Activated T-cell treated with anti-CD3 and anti-CD28 coated beads for 1 hour (primary cell): ENCODE measurements around the gene CLHC1.

Experiments used
- DNase-seq: peaks from one replicate; pipeline ENCODE4 v3.0.0-alpha.2; 2020; ENCODE audit warnings: low read depth

The CLHC1 gene

DNA sequence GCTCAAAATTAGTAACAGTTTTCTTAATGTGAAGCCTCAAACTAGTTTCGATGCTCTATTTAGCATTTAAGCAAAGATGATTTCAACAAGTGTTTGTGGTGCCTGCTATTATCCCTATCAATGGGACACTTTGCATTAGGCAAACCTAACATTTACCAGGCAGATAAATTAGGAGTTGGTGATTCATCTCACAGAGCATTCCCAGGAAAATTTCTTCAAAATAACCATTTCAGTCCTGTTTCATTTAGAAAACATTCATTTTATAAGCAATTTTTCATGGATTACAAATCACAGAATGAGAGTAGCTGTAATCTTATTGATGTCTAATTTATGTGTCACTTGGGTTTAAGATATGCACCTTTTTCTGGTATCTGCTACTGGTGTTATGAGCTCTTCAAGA lies 62.7 kb downstream of the CLHC1 start:
- DNase-seq, result no peak

DNA sequence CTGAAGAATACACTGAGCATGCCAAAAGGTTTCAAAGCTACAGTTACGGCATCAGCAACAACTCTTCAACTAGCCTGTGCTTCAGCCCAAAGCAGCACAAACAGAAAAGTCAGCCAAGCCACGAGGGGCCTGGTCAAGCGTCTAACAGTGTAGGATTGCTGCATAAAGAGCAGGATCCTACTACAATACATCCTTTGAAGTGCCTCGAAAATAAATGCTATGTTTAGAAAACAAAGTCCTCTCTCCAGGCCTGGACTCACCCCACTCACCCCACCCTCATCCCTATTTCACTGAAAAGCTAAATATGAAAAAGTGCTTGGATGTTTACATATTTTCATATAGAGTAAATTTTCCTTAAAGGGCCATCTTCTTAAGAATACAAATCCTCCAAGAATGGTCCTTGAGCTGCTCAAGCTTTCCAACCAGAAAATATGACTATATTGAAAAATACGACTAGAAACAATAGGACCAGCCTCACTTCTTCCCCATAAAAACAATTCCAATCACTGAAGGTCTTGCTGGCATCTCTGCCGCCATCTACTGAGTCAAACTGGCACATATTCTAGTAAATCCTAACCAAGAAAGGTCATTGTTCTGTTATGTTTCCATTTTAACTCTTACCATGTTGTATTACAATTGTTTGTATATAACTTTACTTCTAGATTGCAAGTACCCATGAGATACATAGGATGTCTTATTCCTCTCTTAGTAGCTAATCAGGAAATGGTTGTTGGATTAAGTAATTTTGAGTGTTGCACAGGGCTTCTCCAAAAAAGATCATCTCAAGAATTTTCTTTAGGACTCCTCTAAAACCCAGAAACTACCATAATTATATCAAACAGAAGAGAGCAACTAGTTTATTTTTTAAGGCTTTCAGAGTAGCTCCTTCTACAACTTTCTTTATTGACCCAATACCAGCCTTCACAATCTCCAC lies 63.6 kb downstream of the CLHC1 start:
- peak; percentile 23 for DNase-seq

DNA sequence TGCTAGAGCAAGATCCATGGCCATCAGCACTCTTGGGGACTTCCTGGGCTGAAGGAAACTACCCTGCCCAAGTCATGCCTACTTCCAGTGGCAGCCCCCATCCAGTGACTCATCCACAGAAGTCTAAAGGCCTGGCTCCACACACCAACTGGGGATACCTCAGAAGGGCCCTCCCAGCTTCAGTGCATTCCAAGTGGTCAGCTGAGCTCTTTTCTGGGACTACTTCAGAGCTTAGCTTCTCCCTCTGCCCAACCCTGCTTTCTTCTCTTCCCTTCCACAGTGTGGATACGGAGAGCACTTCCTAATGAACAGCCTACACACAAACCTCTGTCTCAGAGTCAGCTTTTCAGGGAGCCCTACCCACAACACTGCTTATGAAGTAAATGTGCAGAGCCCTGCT lies 66.5 kb downstream of the CLHC1 start:
- DNase-seq, result no peak

DNA sequence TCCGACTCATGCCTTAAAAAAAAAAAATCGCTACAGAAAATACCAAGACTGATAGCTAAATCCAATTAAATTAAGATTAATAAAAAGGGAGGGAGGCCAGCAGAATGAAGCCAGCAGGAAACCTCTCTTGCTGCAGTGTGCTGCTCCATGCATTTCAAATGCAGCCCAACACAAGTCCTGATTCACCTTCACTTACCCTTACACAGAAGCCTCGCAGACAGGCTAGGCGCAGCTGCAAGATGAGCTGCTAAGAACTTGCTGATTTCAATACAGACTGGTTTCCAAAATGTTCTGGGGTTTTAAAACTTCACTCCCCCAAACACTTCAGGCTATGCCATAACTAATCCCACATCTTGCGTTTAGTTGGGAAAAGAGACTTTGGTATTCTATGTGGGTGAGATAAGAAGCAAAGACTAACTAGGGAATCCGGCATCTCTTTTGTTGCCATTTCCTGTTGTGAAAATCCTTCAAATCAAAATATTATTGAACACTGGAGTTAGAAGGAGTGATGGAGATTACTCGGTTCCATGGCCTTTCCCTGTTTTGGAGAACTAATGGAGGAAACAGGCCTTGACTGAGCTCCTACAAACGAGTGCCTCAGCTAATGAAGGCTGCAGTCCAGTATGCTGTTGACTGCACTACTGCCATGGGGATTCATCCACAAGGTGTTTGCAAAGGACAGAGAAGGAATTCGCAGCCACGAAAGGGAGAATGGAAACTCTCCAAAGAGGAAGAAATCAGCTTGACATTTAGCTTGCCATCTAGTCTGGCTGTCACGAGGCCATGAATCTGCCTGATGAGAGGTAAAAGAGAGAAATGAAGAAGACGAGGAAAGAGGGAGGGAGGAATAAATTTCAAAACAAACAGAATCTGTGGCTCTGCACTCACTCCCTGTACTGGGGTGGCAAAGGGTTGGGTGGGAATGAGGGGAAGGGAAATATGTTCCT lies 67.3 kb downstream of the CLHC1 start:
- DNase-seq, result no peak

DNA sequence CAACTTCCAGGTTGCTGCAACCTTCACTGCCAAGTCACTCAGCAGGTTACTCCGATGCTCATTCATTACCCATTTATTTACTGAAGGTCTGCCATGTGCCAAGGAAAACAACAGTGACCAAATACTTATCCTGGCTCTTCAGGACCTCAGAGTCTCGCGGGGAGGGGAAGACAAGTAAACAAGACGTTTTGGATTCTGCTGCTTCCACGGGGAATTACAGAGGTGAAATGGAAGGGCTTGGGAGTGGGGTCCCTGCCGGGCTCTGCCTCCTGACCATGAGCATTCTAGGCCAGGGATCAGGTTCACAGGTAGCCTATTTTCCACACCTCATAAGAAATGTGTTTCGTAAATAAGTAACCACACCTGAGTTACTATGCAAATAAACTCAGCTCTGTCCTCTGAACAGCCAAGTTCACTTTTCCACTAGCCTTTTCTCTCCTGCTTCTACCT lies 68.1 kb downstream of the CLHC1 start:
- DNase-seq, result no peak

DNA sequence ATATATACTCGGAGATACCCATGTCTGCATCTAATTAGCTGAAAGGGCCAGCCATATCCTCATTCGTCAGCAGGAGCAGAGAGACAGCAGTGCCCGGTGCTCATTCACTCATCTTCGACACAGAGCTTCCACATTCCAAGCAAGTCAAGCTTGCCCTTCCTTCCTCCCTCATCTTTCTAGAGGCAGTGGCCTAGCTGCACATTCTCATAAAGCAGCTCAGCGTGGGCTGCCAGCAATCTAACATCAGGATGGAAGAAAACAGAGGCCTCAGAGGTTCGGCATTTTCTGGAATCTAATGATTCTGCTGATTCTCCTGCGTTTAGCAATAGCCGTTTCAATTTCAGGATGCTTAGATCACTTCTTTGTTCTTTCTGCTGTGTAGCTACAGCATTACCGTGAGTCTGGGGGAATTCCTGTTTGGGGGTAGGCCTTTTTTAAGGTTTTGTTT lies 68.8 kb downstream of the CLHC1 start:
- DNase-seq, result no peak

DNA sequence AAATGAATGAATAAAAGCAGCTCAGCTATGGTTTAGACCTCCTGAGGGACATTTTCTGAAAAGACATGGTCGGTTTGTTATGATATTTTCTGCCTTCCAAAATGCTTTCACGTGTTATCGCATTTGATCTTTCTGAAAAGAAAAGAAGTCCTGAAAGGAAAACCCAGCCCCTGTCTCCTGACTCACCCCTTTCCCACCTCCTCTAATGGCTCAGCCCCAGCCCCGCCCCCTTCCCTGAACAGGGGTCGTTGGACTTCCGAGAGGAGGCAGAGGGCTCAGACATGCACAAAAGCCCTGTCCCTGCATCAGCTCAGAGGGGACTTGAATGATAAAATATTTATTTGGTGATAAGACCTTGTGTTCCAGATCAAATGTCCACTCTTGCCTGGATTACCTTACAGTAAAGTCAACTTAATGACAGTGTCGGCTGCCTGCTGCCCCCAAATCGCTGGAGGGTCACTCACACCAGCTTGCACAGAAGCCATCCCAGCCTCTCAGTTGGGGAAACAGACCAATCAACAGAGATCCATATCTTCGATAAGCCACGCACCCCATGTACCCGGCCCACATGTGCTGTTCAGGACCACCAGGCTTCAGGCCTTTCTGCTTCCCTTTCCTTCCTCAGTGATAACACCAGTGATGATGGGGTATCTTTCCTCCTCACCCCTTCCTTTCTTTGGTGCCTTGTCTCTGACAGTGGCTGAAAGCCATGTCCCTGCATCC lies 69.6 kb downstream of the CLHC1 start:
- no peak for DNase-seq

DNA sequence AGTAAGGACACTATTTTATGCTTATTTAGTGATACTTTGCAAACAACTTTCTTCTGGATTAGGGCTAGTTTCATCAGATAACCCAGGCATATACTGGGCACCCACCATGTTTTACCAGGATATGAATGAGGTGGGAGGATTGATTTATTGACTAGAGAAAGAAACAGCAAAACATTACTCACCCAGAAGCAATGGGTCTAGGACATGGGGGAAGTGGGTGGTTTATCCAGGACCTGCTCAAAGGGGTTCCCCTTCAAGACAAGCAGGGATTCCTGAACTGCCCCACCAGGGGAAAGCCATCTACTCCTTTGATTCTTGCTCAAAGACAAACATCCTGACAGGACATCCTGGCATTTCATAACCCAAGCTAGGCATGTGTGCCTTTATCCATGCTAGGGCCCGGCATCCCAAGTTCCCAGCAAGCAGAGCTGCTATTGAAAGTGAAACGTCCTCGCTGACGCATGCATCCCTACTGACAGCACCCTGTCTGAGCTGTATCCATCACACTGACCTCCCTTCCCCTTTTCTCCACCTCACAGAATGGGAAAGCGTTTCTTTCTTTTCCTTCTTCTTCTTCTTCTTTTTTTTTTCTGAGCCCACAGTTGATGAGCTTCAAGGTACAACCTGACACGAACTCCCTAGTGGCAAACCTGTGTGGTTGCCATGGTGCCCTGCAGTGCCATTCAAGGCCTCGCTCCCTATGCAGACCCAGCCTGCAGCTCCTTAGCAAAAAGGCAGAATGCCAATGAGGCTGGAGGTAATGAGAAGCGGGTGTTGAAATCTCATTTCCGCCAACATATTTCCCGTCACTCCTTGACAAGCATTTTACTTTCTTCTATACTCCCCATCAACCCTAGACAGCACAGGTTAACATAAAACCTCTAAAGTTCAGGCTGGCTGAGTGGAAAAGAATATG lies 70.5 kb downstream of the CLHC1 start:
- DNase-seq, result no peak

DNA sequence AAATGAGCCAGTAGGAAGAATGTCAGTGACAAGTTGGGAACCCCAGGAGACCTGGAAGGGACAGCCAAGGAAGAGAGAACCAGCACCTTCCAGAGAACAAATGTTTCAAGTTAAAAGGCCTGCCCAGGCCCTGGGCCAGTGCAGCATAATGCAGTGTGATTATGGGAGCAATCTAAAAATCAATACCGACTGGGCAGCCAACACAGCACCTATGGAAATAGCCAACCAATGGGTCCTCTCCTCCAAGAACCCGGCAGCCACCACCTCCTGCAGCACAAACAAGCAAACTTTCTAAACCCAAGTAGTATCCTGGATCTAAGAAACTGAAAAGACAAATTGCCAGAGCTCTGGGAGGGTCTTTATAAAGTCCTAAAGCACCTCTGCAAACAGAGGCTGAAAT lies 71.7 kb downstream of the CLHC1 start:
- DNase-seq, result no peak

DNA sequence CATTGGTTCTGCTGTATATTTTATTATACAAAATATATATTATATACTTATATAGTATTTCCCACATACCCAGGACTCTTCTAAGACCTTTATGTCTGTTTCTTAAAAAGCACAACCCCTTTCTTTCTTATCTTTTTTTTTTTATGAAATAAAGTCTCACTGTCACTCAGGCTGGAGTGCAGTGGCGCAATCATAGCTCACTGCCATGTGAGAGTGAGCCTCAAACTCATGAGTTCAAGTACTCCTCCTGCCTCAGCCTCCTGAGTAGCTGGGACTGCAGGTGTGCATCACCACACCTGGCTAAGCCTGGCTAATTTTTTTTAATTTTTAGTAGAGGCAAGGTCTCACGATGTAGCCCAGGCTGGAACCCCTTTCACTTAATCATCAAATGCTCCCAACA lies 72.3 kb downstream of the CLHC1 start:
- no peak for DNase-seq

DNA sequence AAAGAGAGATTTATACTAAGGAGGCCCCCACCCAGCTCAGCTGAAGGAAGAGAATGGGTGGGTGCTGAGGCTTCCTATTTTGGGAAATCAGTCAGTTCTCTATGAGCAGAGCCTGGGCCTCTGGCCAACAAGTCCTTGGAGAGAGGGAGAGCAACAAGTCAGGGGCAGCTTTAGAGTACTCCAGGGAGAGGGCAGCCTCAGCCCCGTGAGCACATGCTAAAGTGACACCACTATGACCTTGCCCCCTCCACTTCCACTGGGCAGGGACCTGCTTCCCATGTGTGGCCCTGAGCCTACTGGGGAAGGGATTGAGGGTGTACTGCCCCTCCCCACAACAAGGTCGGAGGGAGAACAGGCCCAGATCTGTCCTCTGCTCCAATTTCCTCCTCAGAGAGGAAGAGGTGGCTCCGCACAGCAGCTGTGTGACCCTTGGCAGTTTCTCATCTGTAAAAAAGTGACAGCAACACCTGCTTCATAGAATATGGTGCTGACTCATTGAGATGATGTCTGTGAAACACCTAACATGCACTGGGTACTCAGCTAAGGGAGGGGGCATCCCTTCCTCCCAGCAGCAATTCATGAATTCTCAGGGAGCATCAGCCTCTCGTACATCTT lies 72.9 kb downstream of the CLHC1 start:
- no peak for DNase-seq

DNA sequence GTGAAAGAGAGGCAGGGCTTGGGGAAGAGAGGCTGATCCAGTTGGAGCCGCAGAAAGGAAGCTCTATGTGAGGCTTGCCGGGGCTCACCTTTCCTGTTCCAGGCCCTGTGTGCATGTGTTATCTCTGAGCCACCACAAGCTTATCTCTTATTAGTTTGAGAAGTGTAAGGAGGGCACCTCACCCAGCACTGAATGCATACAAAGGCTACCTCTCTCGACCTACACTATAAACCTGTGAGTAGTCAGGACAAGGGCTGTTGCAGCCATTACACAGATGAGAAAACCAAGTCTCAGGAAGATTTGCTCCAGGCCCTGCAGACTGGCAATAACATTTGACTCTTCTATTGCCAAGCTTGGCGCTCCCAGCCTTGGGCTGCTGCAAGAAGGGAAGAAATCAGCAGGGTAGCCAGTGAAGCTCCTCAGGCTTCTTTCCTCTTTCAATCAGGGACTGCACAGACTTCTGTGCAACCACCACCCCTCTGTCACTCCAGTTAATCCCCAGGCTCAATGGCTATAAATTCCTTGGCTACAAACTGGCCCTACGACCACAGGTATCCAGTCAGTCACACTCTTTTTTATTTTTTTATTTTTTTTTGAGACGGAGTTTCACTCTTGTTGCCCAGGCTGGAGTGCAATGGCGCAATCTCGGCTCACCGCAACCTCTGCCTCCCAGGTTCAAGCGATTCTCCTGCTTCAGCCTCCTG lies 73.8 kb downstream of the CLHC1 start:
- no peak for DNase-seq

DNA sequence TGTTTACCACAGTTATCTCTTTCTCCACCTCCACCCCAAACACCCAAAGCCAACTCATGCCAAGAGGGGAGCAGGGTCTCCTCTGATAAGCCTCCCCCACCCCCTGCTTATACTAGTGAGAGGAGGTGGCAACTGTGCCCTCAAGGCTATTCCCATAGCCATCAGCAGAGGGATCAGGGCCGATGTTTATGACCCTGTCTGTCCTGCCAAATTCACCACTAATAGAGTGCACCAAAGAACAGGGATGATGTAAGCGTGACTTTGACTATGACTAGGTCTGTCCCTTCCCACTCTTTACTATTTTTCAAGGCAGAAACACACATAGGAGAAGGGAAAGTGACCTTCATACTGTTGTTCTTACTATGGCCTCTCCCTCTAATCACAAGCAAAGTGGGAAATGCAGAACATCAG lies 74.6 kb downstream of the CLHC1 start:
- no peak for DNase-seq

DNA sequence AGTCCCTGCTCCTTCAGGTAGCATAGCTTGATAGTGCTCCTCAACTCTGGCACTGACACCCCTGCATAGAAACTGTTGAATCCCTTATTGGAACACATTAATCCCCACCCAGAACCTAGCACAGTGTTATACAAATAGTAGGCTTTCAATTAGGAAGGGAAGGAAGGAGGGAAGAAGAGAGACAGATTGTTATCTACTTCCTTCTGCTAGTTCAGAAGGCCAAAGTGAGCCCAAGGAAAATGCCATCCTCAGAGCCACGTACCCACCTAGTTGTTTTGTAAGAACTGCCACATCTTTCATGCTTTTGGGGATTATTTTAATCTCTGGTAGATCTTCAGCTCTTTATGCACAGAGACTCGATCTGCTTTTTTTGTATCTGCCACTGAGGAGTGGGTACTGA lies 75.1 kb downstream of the CLHC1 start:
- DNase-seq, result no peak

DNA sequence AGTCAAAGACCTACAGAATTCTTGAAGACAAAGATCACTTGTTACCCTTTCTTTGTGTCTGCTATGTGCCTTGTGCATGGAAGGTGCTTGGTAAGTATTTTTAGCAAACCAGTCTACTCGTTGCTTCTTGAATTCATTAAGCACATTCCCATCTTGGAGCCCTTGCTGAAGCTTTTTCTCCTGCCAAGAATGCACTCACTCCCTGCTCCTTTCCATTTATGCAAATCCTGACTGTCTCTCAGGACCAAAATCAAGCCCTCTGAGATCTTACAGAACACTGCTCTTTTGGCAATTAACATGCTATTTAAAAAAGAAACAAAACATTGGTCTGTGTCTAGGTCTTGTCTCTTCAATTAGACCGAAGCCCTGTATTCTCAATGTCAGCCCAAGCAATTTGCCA lies 75.8 kb downstream of the CLHC1 start:
- DNase-seq, result no peak

DNA sequence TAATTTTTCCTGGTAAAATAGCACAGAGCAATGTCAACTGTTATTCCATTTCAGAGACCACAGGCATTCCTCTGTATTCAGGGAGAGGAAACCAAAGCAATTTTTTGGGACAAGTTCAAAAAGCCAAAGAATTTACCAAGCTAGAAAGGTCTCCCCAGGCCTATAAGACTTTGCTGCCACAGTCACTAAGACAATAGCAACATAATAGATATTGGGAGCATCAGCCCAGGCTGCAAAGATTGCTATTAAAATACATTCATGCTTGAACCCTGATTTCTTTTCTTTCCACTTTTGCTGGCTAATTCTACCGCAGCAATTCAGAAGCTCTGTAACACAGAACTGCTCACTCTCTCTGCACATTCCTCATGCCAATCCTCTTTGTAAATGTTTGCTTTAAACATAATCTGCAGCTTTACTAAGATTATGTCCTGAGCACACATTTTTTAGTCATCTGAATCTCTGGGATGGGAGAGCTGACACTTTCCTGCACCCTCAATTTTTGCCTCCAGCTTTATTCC lies 76.3 kb downstream of the CLHC1 start:
- no peak for DNase-seq

DNA sequence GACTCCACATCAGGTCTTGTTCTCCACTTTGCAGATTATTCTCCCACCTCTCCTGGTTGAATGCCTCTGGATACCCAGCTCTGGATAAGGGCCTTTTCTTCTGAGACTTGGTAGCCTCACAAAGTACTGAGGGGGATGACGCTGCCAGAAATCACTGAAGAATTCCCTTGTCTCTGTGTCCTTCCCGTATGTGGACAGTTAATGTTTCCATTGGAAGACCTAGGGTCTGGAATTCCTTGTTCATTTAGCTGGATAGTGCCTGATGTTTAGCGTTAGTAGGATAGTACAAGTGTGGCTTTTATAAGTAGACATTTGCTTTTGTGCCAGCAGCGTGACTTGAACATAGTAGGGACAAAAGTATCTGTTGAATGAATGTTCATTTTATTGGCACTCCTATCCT lies 76.9 kb downstream of the CLHC1 start:
- DNase-seq, result no peak

DNA sequence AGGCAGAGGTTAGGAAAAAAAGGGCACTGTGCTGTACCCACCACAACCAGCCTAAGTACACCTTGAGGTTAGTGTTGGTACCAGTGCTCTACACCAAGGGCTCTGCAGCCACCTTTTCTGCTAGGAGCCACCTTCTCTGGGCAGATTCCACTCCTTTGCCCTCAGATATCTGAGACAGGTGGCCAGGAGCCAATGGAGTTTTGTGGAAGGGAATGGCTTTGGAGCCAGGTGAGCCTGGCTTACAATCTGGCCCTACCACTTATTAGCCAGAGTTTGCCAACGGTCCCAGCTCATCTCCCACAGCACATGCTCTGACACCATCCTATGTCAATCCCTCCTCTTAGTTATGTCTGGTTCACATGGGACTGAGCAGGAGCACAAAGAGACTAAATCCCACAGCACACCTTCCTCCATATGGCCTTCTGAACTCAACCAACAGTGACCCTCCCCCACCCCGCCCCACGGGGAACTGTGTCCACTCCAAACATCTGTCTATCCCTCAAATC lies 77.5 kb downstream of the CLHC1 start:
- no peak for DNase-seq

DNA sequence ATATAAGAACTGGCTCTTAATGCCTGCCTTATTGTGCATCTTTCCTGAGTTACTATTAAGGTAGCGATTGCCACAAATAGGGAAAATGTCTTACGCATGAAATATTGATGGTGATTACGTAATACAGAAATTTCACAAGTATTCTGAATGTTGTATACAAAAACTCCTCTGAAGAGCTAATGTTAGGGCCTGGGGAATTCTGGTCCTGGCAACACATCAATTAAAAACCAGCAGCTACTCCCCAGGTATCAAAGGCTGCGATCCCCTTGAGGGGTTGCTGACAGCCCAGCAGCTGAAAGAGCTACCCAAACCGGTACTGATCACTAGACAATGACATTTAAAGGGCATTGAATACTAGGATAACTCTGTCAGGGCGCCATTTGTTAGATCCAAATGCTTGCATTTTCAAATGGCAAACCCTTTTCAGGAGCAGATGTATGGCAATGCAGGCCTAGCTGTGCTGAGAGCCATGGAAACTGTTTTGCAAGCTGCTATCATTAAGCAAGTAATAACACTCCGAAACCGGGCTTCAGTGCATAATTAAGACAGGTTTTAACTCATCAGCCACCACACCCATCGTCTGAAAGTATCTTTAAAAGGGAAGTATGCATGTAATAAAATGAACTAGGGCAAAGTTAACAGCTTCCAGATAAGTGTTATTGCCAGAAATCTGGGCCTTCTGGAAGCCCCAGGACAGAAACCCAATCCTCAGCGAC lies 78.4 kb downstream of the CLHC1 start:
- DNase-seq, result no peak
